GM12801 (cell line): ENCODE data around the gene CHD2.

Experiments used
- TF ChIP-seq, protein P1 (sequence below): IDR thresholded peaks from one replicate; pipeline ENCODE4 v1.5.1; 2011; ENCODE audit warnings: control low read depth; ENCODE audit not compliant: insufficient read length; ENCODE audit errors: extremely low read depth

CHD2 gene

DNA sequence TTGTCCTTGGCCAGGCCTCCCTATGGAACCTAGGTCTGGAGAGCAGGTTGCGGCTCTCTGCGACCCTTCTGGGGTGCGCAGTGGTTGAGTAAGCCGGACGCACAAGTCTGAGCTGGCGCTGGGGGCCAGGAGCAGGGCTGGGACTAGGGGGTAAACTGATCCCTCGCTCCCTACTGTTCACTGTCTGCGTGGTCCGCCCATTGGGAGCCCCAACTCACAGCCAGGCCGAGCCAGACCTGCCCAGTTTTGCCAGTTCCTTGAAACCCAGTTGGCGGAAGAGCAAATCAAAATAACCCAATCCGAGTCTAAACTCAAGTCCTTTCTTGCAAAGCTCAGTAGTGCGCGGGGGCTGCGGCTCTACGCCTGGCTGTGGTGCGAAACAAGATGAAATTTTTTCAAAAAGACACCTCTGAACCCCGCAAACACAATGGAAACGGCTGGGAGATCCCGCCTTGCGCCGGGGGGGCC lies 171.4 kb downstream of the CHD2 start:
- TF ChIP-seq, protein P1, sequence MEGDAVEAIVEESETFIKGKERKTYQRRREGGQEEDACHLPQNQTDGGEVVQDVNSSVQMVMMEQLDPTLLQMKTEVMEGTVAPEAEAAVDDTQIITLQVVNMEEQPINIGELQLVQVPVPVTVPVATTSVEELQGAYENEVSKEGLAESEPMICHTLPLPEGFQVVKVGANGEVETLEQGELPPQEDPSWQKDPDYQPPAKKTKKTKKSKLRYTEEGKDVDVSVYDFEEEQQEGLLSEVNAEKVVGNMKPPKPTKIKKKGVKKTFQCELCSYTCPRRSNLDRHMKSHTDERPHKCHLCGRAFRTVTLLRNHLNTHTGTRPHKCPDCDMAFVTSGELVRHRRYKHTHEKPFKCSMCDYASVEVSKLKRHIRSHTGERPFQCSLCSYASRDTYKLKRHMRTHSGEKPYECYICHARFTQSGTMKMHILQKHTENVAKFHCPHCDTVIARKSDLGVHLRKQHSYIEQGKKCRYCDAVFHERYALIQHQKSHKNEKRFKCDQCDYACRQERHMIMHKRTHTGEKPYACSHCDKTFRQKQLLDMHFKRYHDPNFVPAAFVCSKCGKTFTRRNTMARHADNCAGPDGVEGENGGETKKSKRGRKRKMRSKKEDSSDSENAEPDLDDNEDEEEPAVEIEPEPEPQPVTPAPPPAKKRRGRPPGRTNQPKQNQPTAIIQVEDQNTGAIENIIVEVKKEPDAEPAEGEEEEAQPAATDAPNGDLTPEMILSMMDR = no peak

DNA sequence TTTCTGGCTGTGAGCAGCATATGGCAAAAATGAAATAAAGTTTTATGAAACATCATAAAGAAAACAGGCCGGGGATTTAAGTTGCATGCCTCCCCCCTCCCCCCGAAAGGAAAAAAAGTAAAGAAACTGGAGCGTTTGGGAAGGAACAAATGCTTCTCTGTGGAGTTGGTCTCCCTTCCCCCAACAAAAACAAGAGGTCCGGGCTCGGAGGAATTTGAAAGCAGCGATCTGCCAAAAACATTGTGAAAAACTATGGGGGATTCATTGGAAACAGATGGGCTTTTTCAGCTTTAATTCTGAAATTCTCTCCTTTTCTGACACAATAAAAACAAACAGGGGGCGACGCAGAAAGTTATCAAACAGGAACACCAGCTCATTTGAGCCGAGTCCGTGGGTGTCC lies 171.9 kb downstream of the CHD2 start:
- TF ChIP-seq, protein P1 = no peak

DNA sequence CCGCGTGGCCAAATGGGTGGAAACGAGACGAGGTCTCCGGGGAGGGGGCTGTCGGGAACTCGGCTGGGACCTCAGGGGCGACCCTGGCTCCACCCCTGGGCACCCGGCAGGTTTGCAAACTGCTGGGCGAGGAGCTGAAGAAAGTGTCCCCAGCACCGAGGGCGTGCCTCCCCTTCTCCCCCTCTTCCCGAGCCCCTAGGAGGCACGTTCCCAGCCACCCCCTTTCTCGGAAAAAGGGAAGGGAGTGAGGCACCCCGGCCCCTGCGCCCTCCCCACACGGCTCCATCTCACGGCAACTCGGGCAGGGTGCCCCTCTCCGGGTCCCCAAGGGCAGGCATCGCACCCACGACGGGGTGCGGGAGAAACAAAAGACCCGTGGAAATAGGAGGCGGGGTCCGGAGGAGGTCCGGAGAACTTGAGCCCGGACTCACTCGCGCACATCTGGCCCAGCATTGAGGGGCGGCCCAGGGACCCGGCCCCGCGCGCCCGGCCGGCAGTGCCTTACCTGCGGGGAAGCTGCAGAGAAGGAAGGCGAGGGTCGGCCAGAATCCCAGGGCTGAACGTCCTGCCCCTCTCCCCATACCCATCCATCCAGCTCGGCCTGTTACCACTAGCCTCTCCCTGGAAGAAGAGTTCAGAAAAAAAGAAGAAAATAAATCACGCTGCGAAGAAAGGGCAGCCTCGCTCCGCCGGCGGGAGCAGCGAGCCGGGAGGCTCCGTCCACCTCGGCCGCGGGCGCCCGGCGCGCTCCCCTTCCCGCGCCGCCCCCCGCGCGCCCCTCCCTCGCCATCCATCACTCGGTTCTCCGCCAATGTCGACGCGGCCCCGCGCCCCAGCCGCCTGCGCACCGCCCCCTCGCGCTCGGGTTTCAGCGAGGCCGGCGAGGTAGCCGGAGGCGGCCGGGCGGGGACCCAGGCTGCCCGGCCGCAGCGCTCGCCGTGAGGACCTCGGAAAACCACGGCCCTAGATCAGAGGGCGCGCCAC lies 172.6 kb downstream of the CHD2 start:
- TF ChIP-seq, protein P1 = no peak

DNA sequence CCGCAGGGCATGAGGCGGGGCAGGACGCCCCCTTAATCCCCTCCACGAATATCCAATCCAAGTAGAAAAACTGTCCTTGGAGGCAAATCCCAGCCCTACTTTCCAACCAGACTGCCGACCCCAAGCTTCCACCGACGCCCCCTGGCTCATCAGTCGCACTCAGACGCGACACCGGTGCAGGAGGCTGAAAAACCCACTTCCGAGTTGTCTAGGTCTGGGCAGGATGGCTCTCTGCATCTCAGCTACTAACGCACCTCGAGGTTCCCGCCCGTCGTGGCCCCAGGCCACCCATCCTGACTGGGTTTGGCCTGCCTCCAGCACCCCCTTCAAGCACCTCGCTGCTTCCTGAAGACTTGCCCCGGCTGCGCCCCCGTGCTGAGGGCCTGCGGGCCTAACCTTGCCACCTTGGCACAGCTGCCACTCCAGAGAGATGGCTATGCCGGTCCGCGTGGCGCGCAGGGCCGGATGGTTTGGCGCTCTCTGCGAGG lies 173.4 kb downstream of the CHD2 start:
- TF ChIP-seq, protein P1 = no peak

DNA sequence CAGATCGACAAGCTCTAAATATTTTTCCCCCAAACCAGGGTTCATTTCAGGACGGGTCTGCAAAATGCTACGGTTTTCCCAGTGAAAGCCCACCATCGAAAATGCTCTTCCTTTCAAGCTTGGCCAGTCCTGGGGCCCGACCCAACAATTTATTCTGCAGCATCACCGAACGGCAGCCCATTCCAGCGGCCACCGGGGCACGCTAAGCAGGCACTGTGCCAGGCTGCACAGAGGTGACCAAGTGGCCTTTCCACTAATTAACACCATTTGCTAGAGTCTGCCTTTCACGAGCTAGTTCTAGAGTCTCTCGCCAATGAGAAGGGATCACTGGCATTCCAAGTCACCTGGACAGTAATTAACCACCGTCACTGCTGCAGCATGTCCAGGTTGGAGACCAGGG lies 174.5 kb downstream of the CHD2 start:
- TF ChIP-seq, protein P1 = no peak

DNA sequence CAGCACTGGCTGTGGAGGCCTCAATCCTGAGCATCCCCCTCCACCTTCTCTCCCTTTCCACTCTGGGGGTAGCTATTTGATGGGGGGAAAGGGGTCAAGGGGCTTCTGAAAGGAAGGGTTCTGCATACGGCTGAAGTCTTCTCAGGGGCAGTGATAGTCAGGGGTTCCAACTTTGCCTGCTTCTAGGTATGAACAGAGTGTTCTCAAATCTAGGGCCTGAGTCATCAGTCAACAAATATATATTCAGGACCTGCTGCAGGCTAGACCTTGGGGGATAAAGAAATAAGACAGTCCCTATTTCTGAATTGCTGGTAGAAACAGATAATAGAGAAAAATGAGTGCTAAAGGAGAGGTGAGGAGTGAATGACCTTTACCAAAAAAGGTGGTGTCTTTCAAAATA lies 176.1 kb downstream of the CHD2 start:
- TF ChIP-seq, protein P1 = no peak

DNA sequence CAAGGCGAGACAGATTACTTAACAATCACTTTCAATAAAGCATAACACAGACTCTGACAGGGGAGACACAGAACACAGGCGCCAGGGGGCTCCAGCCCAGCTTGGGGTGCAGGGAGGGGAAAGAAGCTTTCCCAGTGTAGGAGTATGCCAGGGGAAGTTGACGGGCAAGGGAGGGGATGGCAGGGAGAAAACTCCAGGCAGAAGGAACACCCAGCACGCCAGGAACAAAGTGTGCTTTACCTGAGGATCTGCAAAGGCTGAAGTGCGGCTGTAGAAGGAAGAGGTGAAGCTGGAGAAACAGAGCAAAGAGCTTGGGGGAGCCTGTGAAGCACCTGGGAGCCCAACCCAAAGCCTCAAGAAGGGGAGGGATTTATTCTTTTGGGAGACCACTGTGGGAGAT lies 176.8 kb downstream of the CHD2 start:
- TF ChIP-seq, protein P1 = no peak
